ENCODE measurements around the gene RRP36. TPM values are rescaled to one million over a fixed set of nuclear protein-coding genes. Genes with fewer than 3 reads are reported as not detected.

RRP36 gene
- total and polyA plus RNA-seq, 4 donors: 23.4 to 33.4 (median 26.2) TPM

GRCh38 chr6:43047998-43048397, 26.6 kb downstream of the RRP36 start:
- TF ChIP-seq GABPA (IDR thresholded peaks at IDR 0.05 in 1 of 2, conservative IDR thresholded peaks at IDR 0.05 in 1 of 2) (no peak), EGR1 (IDR thresholded peaks at IDR 0.05; ENCODE audit: low read depth in 2 of 2) (no peak), HNF4A (conservative IDR thresholded peaks at IDR 0.05) (no peak), FOXA2 (IDR thresholded peaks at IDR 0.05) (no peak), RXRA (IDR thresholded peaks at IDR 0.05) (no peak), FOXA1 (IDR thresholded peaks at IDR 0.05) (no peak), TAF1 (conservative IDR thresholded peaks at IDR 0.05) (no peak), MAX (IDR thresholded peaks at IDR 0.05) (no peak), ATF3 (IDR thresholded peaks at IDR 0.05) (no peak), ZBTB33 (IDR thresholded peaks at IDR 0.05) (no peak), REST (IDR thresholded peaks at IDR 0.05) (no peak)
- no peak for DNase-seq (ENCODE audit: low spot score)
- Histone ChIP-seq H3K27me3 (ENCODE audit: control insufficient read depth in 4 of 4, insufficient read depth in 4 of 4, low read length in 3 of 4) (no peaks in the 10 kb centered on the region), H3K4me3 (ENCODE audit: low read depth in 1 of 3, low read length in 3 of 3) (no peak overlapping the region), H3K4me1 (ENCODE audit: control insufficient read depth in 4 of 4, insufficient read depth in 4 of 4, low read length in 3 of 4) (peaks cover 0 to 7% (median 3%) of the 10 kb centered on the region in 4 donors), H3K9ac (ENCODE audit: low read depth in 1 of 2, low read length in 2 of 2) (no peak overlapping the region), H3K36me3 (ENCODE audit: control insufficient read depth in 4 of 4, insufficient read depth in 3 of 4, low read depth in 1 of 4, low read length in 3 of 4) (peaks cover 9 to 59% (median 24%) of the 10 kb centered on the region in 4 donors), H3K9me3 (ENCODE audit: control insufficient read depth in 4 of 4, low read length in 3 of 4) (no peaks in the 10 kb centered on the region), H3K27ac (ENCODE audit: low read depth in 1 of 2, low read length in 2 of 2) (no peak overlapping the region)
- WGBS: 95% methylated on average over 7 of the region's 7 CpGs

- no peak overlapping the region for H3K27ac ChIP-seq (ENCODE audit: low read depth in 1 of 2, low read length in 2 of 2)
- DNase-seq (ENCODE audit: low spot score): no peak
- TF ChIP-seq RAD21 (IDR thresholded peaks at IDR 0.05) (no peak), ATF3 (IDR thresholded peaks at IDR 0.05) (no peak), JUND (IDR thresholded peaks at IDR 0.05) (no peak), TAF1 (conservative IDR thresholded peaks at IDR 0.05) (no peak), FOXA2 (IDR thresholded peaks at IDR 0.05) (no peak), REST (IDR thresholded peaks at IDR 0.05) (no peak), NR2F2 (IDR thresholded peaks at IDR 0.05) (no peak), SP1 (IDR thresholded peaks at IDR 0.05) (no peak), MAX (IDR thresholded peaks at IDR 0.05) (no peak)
- H3K4me3 ChIP-seq (ENCODE audit: low read depth in 1 of 3, low read length in 3 of 3): no peak overlapping the region
- peaks cover 2 to 16% (median 10%) of the 10 kb centered on the region in 4 donors for H3K4me1 ChIP-seq (ENCODE audit: control insufficient read depth in 4 of 4, insufficient read depth in 4 of 4, low read length in 3 of 4)
- H3K9me3 ChIP-seq (ENCODE audit: control insufficient read depth in 4 of 4, low read length in 3 of 4): no peaks in the 10 kb centered on the region
- H3K36me3 ChIP-seq (ENCODE audit: control insufficient read depth in 4 of 4, insufficient read depth in 3 of 4, low read depth in 1 of 4, low read length in 3 of 4): peaks cover 9 to 49% (median 23%) of the 10 kb centered on the region in 4 donors
- H3K27me3 ChIP-seq (ENCODE audit: control insufficient read depth in 4 of 4, insufficient read depth in 4 of 4, low read length in 3 of 4): no peaks in the 10 kb centered on the region
- no peak overlapping the region for H3K9ac ChIP-seq (ENCODE audit: low read depth in 1 of 2, low read length in 2 of 2)
- 97% methylated on average over 17 of the region's 17 CpGs for WGBS
Measured at GRCh38 chr6:43050981-43051380, 29.6 kb downstream of the RRP36 start.
